Fibroblast of the aortic adventitia (primary cell): Measurements from ENCODE around the gene AFG3L2. TPM values are rescaled to one million over a fixed set of nuclear protein-coding genes. Genes with fewer than 3 reads are reported as not detected.

Experiments used
- DNase-seq: peaks from one replicate; pipeline ENCODE4 v3.0.0-alpha.2; 2010; ENCODE audit warnings: low read depth
- H3K4me3 ChIP-seq: 2 replicates; pipeline ENCODE4 v1.5.1; 2011; ENCODE audit warnings: low read depth, mild to moderate bottlenecking, control low read depth, low read length, moderate library complexity
- CTCF ChIP-seq: IDR thresholded peaks from 2 replicates; pipeline ENCODE4 v1.5.1; 2011; ENCODE audit warnings: mild to moderate bottlenecking, low read length, control low read depth, inconsistent platforms; ENCODE audit not compliant: insufficient read depth
- total RNA-seq: library from RNA; depleted of rRNA; stranded (reverse); fragments of >200 nt; gene quantifications from 2 replicates; pipeline ENCODE4 v1.2.3, GENCODE V29; 2012; ENCODE audit warnings: low replicate concordance

The AFG3L2 gene
- 37.3 and 164 TPM in 2 replicates for total RNA-seq

GRCh38 chr18:12376754-12377555 is at the start of gene AFG3L2:
Gene AFG3L2, minus strand, starts transcription at chr18:12377227. Its CDS starts 145 bp downstream, at chr18:12377082.
- peak; percentile 99 for DNase-seq
- no peak for TF ChIP-seq CTCF
- H3K4me3 ChIP-seq, result peak within 1 kb of the TSS; percentile 84

- no peak for DNase-seq
- H3K4me3 ChIP-seq, result no peak overlapping the region
- TF ChIP-seq CTCF, result no peak
These were observed 47.2 kb upstream of the AFG3L2 start for GRCh38 chr18:12424252-12424651.

GRCh38 chr18:12423820-12424219 is 46.8 kb upstream of the AFG3L2 start:
- no peak overlapping the region for H3K4me3 ChIP-seq
- no peak for DNase-seq
- no peak for TF ChIP-seq CTCF

- no peak overlapping the region for H3K4me3 ChIP-seq
- DNase-seq, result no peak
- no peak for TF ChIP-seq CTCF
These were observed 46.4 kb upstream of the AFG3L2 start for GRCh38 chr18:12423393-12423792.

- no peak for TF ChIP-seq CTCF
- DNase-seq, result no peak
- no peak overlapping the region for H3K4me3 ChIP-seq
These were observed 45.9 kb upstream of the AFG3L2 start for GRCh38 chr18:12422936-12423335.

- H3K4me3 ChIP-seq, result no peak overlapping the region
- TF ChIP-seq CTCF, result no peak
- no peak for DNase-seq
These were observed 44.7 kb upstream of the AFG3L2 start for GRCh38 chr18:12421732-12422131.
